GM19023 (cell line): Measurements from ENCODE around the gene SLC17A1.

Source experiments
- ATAC-seq: cut with Tn5 transposase; IDR thresholded peaks from one replicate; pipeline ENCODE4 v1.9.1; 2021; ENCODE audit warnings: mild to moderate bottlenecking, moderate library complexity; ENCODE audit not compliant: unreplicated experiment

SLC17A1 gene

GRCh38 chr6:25831532-25832306 lies at the start of gene SLC17A1:
SLC17A1 (minus strand) TSS chr6:25832052; CDS start chr6:25830557, 1,495 bp downstream.
- ATAC-seq: no peak

GRCh38 chr6:25880601-25881000 lies 48.7 kb upstream of the SLC17A1 start:
- no peak for ATAC-seq

DNA sequence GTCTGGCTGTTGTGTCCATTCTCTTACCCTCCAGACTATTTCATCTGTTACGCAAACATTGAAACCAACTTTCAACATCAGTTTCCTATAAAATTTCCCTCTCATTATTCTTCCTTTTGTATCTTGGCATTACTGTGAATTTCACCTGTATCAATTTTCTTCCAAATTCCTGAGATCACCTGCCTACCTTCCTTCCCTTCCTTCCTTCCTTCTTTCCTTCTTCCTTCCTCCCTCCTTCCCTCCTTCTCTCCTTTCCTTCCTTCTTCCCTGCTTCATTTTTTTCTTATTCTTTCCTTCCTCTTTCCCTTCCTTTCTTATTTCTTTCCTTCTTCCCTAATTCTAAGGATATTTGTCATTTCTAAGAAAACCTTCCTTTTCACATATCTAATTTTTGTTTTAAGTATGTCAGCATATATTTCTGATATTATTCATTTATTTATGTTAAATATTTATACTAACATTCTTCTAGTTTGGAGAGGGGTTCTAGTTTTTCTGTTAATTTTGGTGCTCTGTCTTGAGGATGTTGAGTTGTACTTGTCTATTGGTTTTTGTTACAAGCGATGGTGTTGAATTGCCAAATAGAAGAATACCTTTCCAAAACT lies 47.0 kb upstream of the SLC17A1 start:
- ATAC-seq: no peak

GRCh38 chr6:25875926-25876602 lies 44.2 kb upstream of the SLC17A1 start:
- ATAC-seq: no peak

DNA sequence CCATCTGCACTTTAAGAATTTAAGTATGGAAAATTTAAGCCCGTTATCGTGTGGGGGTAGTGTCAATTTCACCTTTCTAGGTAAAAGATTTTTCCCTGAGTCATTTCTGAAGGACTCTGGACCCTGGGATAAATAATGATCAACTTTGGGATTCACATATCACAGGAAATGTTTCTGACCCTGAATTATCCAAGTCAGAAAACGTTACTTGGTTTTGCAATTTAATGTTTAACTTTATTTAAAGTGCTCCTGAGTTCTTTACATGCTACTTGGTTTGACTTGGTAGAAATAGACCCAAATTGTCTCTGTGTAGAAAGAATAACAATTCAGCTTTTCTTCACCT lies 43.7 kb upstream of the SLC17A1 start:
- no peak for ATAC-seq

- ATAC-seq: no peak
Observed at GRCh38 chr6:25874822-25875562, 43.1 kb upstream of the SLC17A1 start.

DNA sequence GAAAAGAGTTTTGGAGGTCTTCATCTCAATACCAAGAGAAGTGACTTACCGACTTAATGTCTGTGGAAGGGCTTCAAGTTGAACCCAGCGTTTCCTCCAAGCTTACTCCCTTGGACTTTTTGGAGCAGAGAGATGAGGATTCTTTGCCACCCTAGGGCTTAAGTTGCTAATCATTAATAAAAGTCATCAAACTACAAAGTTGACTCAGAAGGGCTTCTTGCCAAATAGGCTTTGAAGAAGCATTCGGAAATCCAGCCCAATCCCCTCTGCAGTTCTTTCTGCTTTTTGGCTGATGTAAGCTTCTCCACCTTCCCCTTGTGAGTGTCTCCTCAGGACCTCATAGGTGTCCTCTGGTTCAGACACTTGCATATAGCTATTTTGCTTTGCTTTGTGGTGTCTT lies 42.3 kb upstream of the SLC17A1 start, which contains the start of gene SLC17A3:
Gene SLC17A3, minus strand, starts transcription at position 126 of the 400 bp plus-strand sequence. CDS start 5,856 bp downstream, outside the sequence.
- no peak for ATAC-seq

DNA sequence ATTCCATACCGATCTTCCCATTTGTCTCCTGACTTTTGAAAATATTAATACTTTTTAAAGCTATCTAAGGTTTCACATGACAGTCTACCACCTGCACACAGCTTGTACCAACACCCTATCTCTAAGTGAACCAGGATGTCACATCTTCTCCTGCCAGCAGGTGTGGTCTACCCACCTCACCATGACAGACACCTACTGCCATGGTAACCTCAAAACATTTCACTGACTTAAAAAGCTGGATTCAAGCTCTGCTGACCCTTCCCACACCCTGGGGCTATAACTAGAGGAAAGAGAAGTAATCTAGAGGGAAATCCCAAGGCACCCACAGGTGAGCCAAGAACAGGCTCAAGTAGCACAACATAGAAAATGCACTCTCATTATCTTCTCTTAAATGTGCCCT lies 41.0 kb upstream of the SLC17A1 start:
- no peak for ATAC-seq

DNA sequence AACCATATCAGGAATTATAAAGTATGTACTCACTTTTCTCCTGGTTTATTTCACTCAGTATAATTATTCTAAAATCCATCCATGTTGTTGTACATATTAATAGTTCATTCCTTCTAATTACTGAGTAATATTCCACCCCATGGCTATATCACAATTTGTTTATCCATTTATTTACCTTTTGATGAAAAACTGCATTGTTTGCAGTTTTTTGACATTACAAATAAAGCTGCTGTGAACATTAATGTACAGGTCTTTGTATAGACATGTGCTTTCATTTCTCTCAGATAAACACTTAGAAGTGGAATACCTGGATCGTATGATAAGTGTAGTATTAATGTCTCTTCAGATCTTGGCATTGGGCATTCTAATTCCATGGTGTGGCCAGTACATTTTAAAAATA lies 38.0 kb upstream of the SLC17A1 start:
- no peak for ATAC-seq

- ATAC-seq: no peak
Observed at GRCh38 chr6:25868436-25869183, 36.8 kb upstream of the SLC17A1 start.

- no peak for ATAC-seq
Observed at GRCh38 chr6:25866011-25866410, 34.2 kb upstream of the SLC17A1 start.

- no peak for ATAC-seq
Observed at GRCh38 chr6:25863360-25863759, 31.5 kb upstream of the SLC17A1 start.

DNA sequence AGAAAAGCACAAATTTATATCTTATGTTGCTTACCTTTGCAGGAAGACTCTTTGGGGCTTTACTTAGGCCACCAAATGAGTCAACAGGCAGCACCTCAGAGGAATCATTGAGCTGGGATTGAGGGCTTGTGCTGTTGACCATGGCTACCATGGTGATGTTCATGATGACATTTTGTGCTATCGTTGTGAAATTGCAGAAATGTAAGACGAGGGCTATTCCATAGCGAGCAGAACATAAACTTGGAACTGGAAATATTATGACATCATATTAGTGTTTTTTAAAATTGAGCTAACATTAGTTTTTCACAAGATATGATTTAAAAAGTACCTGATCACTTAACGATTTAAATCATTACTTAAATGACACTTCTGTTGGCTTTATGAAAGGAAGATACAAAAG lies 30.3 kb upstream of the SLC17A1 start:
- ATAC-seq: no peak

DNA sequence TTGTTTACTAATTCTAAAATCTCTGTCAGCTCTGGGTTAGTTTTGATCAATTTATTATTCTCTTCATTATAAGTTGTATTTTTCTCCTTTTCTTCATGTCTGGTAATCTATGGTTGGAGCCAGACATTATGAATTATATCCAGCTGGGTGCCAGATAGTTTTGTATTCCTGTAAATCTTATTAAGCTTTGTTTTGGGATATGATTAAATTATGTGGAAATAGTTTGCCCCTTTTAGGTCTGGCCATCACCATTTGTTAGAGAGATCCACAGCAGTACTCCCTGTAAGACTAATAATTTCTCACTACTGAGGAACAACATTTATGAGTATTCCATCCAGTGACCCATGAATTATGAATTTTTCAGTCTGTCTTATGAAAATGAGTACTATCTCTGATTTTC lies 20.9 kb upstream of the SLC17A1 start:
- no peak for ATAC-seq

- no peak for ATAC-seq
Observed at GRCh38 chr6:25851961-25852360, 20.1 kb upstream of the SLC17A1 start.

- no peak for ATAC-seq
Observed at GRCh38 chr6:25844518-25844917, 12.7 kb upstream of the SLC17A1 start.

DNA sequence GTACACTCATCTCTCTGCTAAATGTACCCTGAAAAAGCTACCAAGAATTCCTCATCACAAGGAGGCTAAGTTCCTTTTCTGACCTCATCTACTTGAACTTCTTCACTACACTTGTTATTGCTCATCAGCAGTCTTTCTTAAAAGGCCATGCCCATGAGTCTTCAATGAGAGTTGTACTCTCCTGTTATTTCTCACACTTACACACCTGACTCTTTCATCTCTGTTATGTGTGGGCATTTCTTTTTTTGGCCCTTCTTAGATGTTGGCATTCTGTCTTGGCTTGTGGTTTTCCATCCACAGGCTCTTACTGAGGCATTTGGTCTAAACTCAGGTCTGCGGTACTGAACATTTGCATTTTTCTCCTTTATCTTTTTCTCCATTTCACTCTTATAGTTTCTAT lies 10.7 kb upstream of the SLC17A1 start:
- no peak for ATAC-seq

- no peak for ATAC-seq
Observed at GRCh38 chr6:25835442-25836283, 3.8 kb upstream of the SLC17A1 start.

DNA sequence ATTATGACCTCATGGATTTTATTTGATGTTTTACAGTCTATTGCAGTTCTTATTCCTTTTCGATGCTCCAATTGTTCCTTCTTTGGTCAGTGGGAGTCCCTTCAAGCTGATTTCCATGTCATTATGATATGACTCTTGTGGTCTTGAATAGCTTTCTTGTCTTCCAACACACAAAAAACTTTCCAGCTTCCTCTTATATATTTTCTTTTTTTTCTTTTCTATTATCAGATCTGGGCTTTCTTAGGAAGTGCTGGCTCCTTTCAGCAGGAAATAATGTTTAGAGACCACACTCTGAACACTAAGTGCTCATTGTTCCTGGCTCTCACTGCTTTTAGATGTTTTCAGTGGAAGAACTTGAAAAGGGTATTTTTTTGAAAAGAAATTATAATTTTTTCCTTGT lies 3.1 kb upstream of the SLC17A1 start:
- ATAC-seq: no peak

DNA sequence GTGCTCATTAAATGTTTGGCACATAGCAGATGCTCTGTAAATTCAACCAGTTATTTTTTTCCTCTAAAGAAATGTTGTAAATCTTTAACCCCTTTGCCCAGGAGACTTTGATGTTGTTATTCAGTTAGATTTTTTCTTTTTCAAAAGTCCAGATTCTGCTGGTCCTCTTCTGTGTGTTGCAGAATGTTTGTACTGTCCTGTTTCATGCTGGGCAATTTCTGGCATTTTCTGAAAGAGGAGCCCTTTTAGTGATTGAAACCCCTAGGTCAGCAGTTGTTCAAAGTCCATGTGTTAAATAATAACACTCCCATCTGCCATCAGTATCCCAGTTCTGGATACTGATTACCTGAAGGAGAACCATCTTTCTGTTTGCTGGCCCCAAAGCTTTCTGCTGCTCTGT lies 1.3 kb upstream of the SLC17A1 start:
- no peak for ATAC-seq
